Neural cell (in vitro differentiated cells): ENCODE measurements around the gene FCGBP. TPM values are rescaled to one million over a fixed set of nuclear protein-coding genes. Genes with fewer than 3 reads are reported as not detected.

Experiments used
- H2AFZ ChIP-seq: fragments of 200-600, 300-800 bp; sonication (generic), shearing (Covaris generic); 2 replicates; pipeline ENCODE4 v1.6.0; 2014; ENCODE audit warnings: low read depth, mild to moderate bottlenecking, antibody characterized with exemption, low read length, moderate library complexity
- H3F3A ChIP-seq: fragments of 200-600 bp; shearing (Covaris generic); 2 replicates; pipeline ENCODE4 v1.6.1; 2016; ENCODE audit warnings: mild to moderate bottlenecking, moderate library complexity, mixed read lengths, antibody characterized with exemption, low read length; ENCODE audit not compliant: insufficient read depth, poor library complexity, severe bottlenecking
- H3K27ac ChIP-seq: fragments of 200-600, 300-800 bp; sonication (generic), shearing (Covaris generic); 2 replicates; pipeline ENCODE4 v1.5.1; 2014; ENCODE audit warnings: mild to moderate bottlenecking, low read length, moderate library complexity
- H3K27me3 ChIP-seq: fragments of 300-800, 200-600 bp; sonication (generic), shearing (Covaris generic); 2 replicates; pipeline ENCODE4 v1.6.0; 2014; ENCODE audit warnings: mild to moderate bottlenecking, low read depth, low read length, moderate library complexity; ENCODE audit not compliant: insufficient read depth
- H3K36me3 ChIP-seq: fragments of 300-800, 200-600 bp; sonication (generic), shearing (Covaris generic); 2 replicates; pipeline ENCODE4 v1.5.1; 2014; ENCODE audit warnings: mild to moderate bottlenecking, antibody characterized with exemption, low read length, moderate library complexity; ENCODE audit not compliant: insufficient read depth
- H3K4me2 ChIP-seq: fragments of 300-800, 200-600 bp; sonication (generic), shearing (Covaris generic); 2 replicates; pipeline ENCODE4 v1.6.0; 2014; ENCODE audit warnings: mild to moderate bottlenecking, low read length
- H3K4me3 ChIP-seq: fragments of 300-800, 200-600 bp; sonication (generic), shearing (Covaris generic); 2 replicates; pipeline ENCODE4 v1.5.1; 2014; ENCODE audit warnings: mild to moderate bottlenecking, low read length, moderate library complexity
- H3K79me2 ChIP-seq: fragments of 200-600 bp; shearing (Covaris generic); replicated peaks from 2 replicates; pipeline ENCODE4 v1.6.0; 2014; ENCODE audit warnings: mild to moderate bottlenecking, low read length, moderate library complexity; ENCODE audit not compliant: insufficient read depth
- H3K9ac ChIP-seq: fragments of 300-800, 200-600 bp; sonication (generic), shearing (Covaris generic); 2 replicates; pipeline ENCODE4 v1.6.1; 2016; ENCODE audit warnings: mild to moderate bottlenecking, low read length, mixed read lengths
- H3K9me2 ChIP-seq: fragments of 200-600 bp; shearing (Covaris generic); 2 replicates; pipeline ENCODE4 v1.6.1; 2016; ENCODE audit warnings: mild to moderate bottlenecking, low read length, mixed read lengths; ENCODE audit not compliant: insufficient read depth
- H3K9me3 ChIP-seq: fragments of 200-600, 300-800 bp; sonication (generic), shearing (Covaris generic); 2 replicates; pipeline ENCODE4 v1.6.1; 2016; ENCODE audit warnings: mild to moderate bottlenecking, mixed run types, low read length, moderate library complexity, mixed read lengths
- H4K20me1 ChIP-seq: fragments of 200-600 bp; shearing (Covaris generic); 2 replicates; pipeline ENCODE4 v1.6.1; 2016; ENCODE audit warnings: mild to moderate bottlenecking, mixed run types; ENCODE audit not compliant: insufficient read depth
- CTCF ChIP-seq: fragments of 450-650 bp; IDR thresholded peaks from 2 replicates; pipeline ENCODE4 v1.5.1; 2014; ENCODE audit warnings: antibody characterized with exemption, mild to moderate bottlenecking, moderate library complexity; ENCODE audit not compliant: poor library complexity, severe bottlenecking
- EP300 ChIP-seq: fragments of 450-650 bp; conservative IDR thresholded peaks from 2 replicates; pipeline ENCODE4 v1.6.1; 2014; ENCODE audit warnings: antibody characterized with exemption, mild to moderate bottlenecking, moderate library complexity; ENCODE audit not compliant: poor library complexity, severe bottlenecking
- EZH2 ChIP-seq: fragments of 200-600, 300-800 bp; shearing (Covaris generic), sonication (generic); IDR thresholded peaks from 2 replicates; pipeline ENCODE4 v1.6.1; 2014; ENCODE audit warnings: antibody characterized with exemption, low read length, borderline replicate concordance, mild to moderate bottlenecking; ENCODE audit not compliant: insufficient read depth, poor library complexity, severe bottlenecking
- MXI1 ChIP-seq: fragments of 450-650 bp; conservative IDR thresholded peaks from 2 replicates; pipeline ENCODE4 v1.6.1; 2014; ENCODE audit warnings: antibody characterized with exemption, mild to moderate bottlenecking; ENCODE audit not compliant: poor library complexity, severe bottlenecking
- POLR2AphosphoS5 ChIP-seq: IDR thresholded peaks from 2 replicates; pipeline ENCODE4 v1.6.1; 2012
- RAD21 ChIP-seq: fragments of 450-650 bp; conservative IDR thresholded peaks from 2 replicates; pipeline ENCODE4 v1.6.1; 2014; ENCODE audit warnings: antibody characterized with exemption, mild to moderate bottlenecking, moderate library complexity
- SMC3 ChIP-seq: fragments of 450-650 bp; conservative IDR thresholded peaks from 2 replicates; pipeline ENCODE4 v1.6.1; 2014; ENCODE audit warnings: antibody characterized with exemption, mild to moderate bottlenecking, moderate library complexity; ENCODE audit not compliant: poor library complexity
- TAF1 ChIP-seq: IDR thresholded peaks from 2 replicates; pipeline ENCODE4 v1.6.1; 2012; ENCODE audit warnings: low read depth
- polyA plus RNA-seq: library from polyadenylated mRNA; depleted of rRNA; stranded (reverse); fragments of >200 nt; gene quantifications from 2 replicates; pipeline ENCODE4 v1.2.3, GENCODE V29; 2014
- TF ChIP-seq, protein P1 (sequence below): IDR thresholded peaks from 2 replicates; pipeline ENCODE4 v1.6.1; 2012; ENCODE audit warnings: borderline replicate concordance

FCGBP gene
- polyA plus RNA-seq, 1 donor from 2014 or later = 0.26 TPM

DNA sequence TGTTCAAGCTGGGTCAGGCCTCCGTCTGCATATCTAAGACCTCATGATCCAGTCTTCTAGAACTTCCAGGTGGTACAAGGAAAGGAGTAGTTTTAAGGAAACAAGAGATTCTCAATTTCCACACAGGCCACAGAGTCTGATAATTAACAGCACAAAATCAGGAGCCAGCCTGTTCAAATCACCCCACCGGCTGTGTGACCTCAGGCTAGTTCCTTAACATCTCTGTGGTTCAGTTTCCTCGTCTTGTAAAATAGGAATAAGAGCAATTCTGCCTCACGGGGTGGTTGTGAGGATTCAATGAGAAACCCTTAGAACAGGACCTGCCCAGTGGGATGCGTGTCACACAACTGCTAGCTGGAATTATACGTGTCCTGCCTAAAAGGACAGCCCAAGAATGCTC lies 25.6 kb downstream of the FCGBP start:
- H3K4me3 ChIP-seq = no peak overlapping the region
- TF ChIP-seq, protein P1, sequence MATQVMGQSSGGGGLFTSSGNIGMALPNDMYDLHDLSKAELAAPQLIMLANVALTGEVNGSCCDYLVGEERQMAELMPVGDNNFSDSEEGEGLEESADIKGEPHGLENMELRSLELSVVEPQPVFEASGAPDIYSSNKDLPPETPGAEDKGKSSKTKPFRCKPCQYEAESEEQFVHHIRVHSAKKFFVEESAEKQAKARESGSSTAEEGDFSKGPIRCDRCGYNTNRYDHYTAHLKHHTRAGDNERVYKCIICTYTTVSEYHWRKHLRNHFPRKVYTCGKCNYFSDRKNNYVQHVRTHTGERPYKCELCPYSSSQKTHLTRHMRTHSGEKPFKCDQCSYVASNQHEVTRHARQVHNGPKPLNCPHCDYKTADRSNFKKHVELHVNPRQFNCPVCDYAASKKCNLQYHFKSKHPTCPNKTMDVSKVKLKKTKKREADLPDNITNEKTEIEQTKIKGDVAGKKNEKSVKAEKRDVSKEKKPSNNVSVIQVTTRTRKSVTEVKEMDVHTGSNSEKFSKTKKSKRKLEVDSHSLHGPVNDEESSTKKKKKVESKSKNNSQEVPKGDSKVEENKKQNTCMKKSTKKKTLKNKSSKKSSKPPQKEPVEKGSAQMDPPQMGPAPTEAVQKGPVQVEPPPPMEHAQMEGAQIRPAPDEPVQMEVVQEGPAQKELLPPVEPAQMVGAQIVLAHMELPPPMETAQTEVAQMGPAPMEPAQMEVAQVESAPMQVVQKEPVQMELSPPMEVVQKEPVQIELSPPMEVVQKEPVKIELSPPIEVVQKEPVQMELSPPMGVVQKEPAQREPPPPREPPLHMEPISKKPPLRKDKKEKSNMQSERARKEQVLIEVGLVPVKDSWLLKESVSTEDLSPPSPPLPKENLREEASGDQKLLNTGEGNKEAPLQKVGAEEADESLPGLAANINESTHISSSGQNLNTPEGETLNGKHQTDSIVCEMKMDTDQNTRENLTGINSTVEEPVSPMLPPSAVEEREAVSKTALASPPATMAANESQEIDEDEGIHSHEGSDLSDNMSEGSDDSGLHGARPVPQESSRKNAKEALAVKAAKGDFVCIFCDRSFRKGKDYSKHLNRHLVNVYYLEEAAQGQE = no peak
- TF ChIP-seq POLR2AphosphoS5 (no peak), EZH2 (no peak), EP300 (no peak), CTCF (no peak)
- H3K36me3 ChIP-seq = no peaks in the 10 kb centered on the region
- H3K79me2 ChIP-seq = no peaks in the 10 kb centered on the region
- no peaks in the 10 kb centered on the region for H3K9me2 ChIP-seq
- no peak overlapping the region for H3K9ac ChIP-seq
- H3F3A ChIP-seq = no peaks in the 10 kb centered on the region
- H4K20me1 ChIP-seq = no peaks in the 10 kb centered on the region
- no peak overlapping the region for H2AFZ ChIP-seq
- no peaks in the 10 kb centered on the region for H3K27me3 ChIP-seq
- H3K9me3 ChIP-seq = no peaks in the 10 kb centered on the region
- H3K4me2 ChIP-seq = no peak overlapping the region
- H3K27ac ChIP-seq = no peak overlapping the region

GRCh38 chr19:39906820-39907611 lies 27.4 kb downstream of the FCGBP start:
- Histone ChIP-seq H3K9me2 (no peaks in the 10 kb centered on the region), H3K9me3 (no peaks in the 10 kb centered on the region), H3F3A (no peaks in the 10 kb centered on the region), H3K4me2 (no peak overlapping the region), H3K9ac (no peak overlapping the region), H2AFZ (no peak overlapping the region), H3K27ac (no peak overlapping the region), H4K20me1 (no peaks in the 10 kb centered on the region), H3K4me3 (no peak overlapping the region), H3K36me3 (no peaks in the 10 kb centered on the region), H3K27me3 (no peaks in the 10 kb centered on the region), H3K79me2 (no peaks in the 10 kb centered on the region)
- TF ChIP-seq EP300 (no peak), EZH2 (no peak), CTCF (no peak), POLR2AphosphoS5 (no peak), TAF1 (no peak), SMC3 (no peak), MXI1 (no peak), RAD21 (no peak)
- TF ChIP-seq, protein P1 = no peak
